ENCODE measurements around the gene CBL. TPM values are rescaled to one million over a fixed set of nuclear protein-coding genes. Genes with fewer than 3 reads are reported as not detected.

The CBL gene
- total and polyA plus RNA-seq, 2 donors, result 8.0 to 15.5 TPM

- Histone ChIP-seq H3K4me3 (ENCODE audit: low read depth, low read length) (no peak overlapping the region), H3K36me3 (ENCODE audit: insufficient read depth) (no peaks in the 10 kb centered on the region), H3K4me1 (ENCODE audit: insufficient read depth) (peaks cover 4% of the 10 kb centered on the region), H3K27ac (ENCODE audit: low read depth) (no peak overlapping the region)
- 86% methylated on average over 30 of the region's 30 CpGs for WGBS
- DNase-seq (ENCODE audit: extremely low spot score), result no peak
These were observed 129.8 kb downstream of the CBL start for GRCh38 chr11:119335655-119336543.

GRCh38 chr11:119336744-119337469 is 130.8 kb downstream of the CBL start:
- no peak overlapping the region for H3K27ac ChIP-seq (ENCODE audit: low read depth)
- no peaks in the 10 kb centered on the region for H3K36me3 ChIP-seq (ENCODE audit: insufficient read depth)
- DNase-seq (ENCODE audit: extremely low spot score), result no peak
- H3K4me3 ChIP-seq (ENCODE audit: low read depth, low read length), result no peak overlapping the region
- 77% methylated on average over 9 of the region's 9 CpGs for WGBS
- H3K4me1 ChIP-seq (ENCODE audit: insufficient read depth), result peaks cover 4% of the 10 kb centered on the region

- no peak for DNase-seq (ENCODE audit: extremely low spot score)
- WGBS, result 22% methylated on average over 9 of the region's 9 CpGs
- Histone ChIP-seq H3K27ac (ENCODE audit: low read depth) (peak overlapping the region; percentile 33), H3K4me1 (ENCODE audit: insufficient read depth) (peaks cover 4% of the 10 kb centered on the region), H3K4me3 (ENCODE audit: low read depth, low read length) (no peak overlapping the region), H3K36me3 (ENCODE audit: insufficient read depth) (no peaks in the 10 kb centered on the region)
These were observed 131.6 kb downstream of the CBL start for GRCh38 chr11:119337581-119338317.

- DNase-seq (ENCODE audit: extremely low spot score), result peak; percentile 77
- no peaks in the 10 kb centered on the region for H3K36me3 ChIP-seq (ENCODE audit: insufficient read depth)
- H3K4me1 ChIP-seq (ENCODE audit: insufficient read depth), result peaks cover 4% of the 10 kb centered on the region
- H3K4me3 ChIP-seq (ENCODE audit: low read depth, low read length), result no peak overlapping the region
- 10% methylated on average over 17 of the region's 17 CpGs for WGBS
- no peak overlapping the region for H3K27ac ChIP-seq (ENCODE audit: low read depth)
These were observed 132.3 kb downstream of the CBL start for GRCh38 chr11:119338318-119338890.

- H3K4me1 ChIP-seq (ENCODE audit: insufficient read depth), result peaks cover 4% of the 10 kb centered on the region
- DNase-seq (ENCODE audit: extremely low spot score), result no peak
- H3K36me3 ChIP-seq (ENCODE audit: insufficient read depth), result no peaks in the 10 kb centered on the region
- H3K27ac ChIP-seq (ENCODE audit: low read depth), result no peak overlapping the region
- peak overlapping the region; percentile 53 for H3K4me3 ChIP-seq (ENCODE audit: low read depth, low read length)
- 33% methylated on average over 11 of the region's 11 CpGs for WGBS
These were observed 132.9 kb downstream of the CBL start for GRCh38 chr11:119338965-119339588.

- WGBS, result 3% methylated on average over 85 of the region's 86 CpGs
- DNase-seq (ENCODE audit: extremely low spot score), result no peak
- Histone ChIP-seq H3K36me3 (ENCODE audit: insufficient read depth) (no peaks in the 10 kb centered on the region), H3K4me3 (ENCODE audit: low read depth, low read length) (peak overlapping the region; percentile 53), H3K27ac (ENCODE audit: low read depth) (peak overlapping the region; percentile 78), H3K4me1 (ENCODE audit: insufficient read depth) (peaks cover 4% of the 10 kb centered on the region)
These were observed 133.6 kb downstream of the CBL start for GRCh38 chr11:119339589-119340334.

GRCh38 chr11:119340335-119341221 is 134.4 kb downstream of the CBL start, which contains the start of gene C1QTNF5:
Gene C1QTNF5, minus strand, starts transcription at chr11:119340883. Its CDS starts 486 bp downstream, at chr11:119340397.
- Histone ChIP-seq H3K36me3 (ENCODE audit: insufficient read depth) (no peaks in the 10 kb centered on the region), H3K4me3 (ENCODE audit: low read depth, low read length) (peak within 1 kb of the TSS; percentile 53), H3K4me1 (ENCODE audit: insufficient read depth) (no peaks in the 10 kb centered on the region), H3K27ac (ENCODE audit: low read depth) (peak within 1 kb of the TSS; percentile 78)
- 3% methylated on average over 53 of the region's 53 CpGs for WGBS
- no peak for DNase-seq (ENCODE audit: extremely low spot score)

GRCh38 chr11:119341222-119342022 is 135.3 kb downstream of the CBL start:
- H3K4me1 ChIP-seq (ENCODE audit: insufficient read depth), result no peaks in the 10 kb centered on the region

GRCh38 chr11:119342023-119342300 is 135.8 kb downstream of the CBL start:
- Histone ChIP-seq H3K4me3 (ENCODE audit: low read depth, low read length) (no peak overlapping the region), H3K4me1 (ENCODE audit: insufficient read depth) (no peaks in the 10 kb centered on the region), H3K36me3 (ENCODE audit: insufficient read depth) (no peaks in the 10 kb centered on the region), H3K27ac (ENCODE audit: low read depth) (no peak overlapping the region)
- no peak for DNase-seq (ENCODE audit: extremely low spot score)
- 83% methylated on average over 7 of the region's 7 CpGs for WGBS

More at GRCh38 chr11:119341222-119342022, 135.3 kb downstream of the CBL start:
- Histone ChIP-seq H3K4me3 (ENCODE audit: low read depth, low read length) (no peak overlapping the region), H3K36me3 (ENCODE audit: insufficient read depth) (no peaks in the 10 kb centered on the region), H3K27ac (ENCODE audit: low read depth) (peak overlapping the region; percentile 38)
- WGBS, result 56% methylated on average over 16 of the region's 16 CpGs
- DNase-seq (ENCODE audit: extremely low spot score), result no peak

GRCh38 chr11:119342362-119343130 is 136.4 kb downstream of the CBL start:
- no peaks in the 10 kb centered on the region for H3K4me1 ChIP-seq (ENCODE audit: insufficient read depth)
- no peaks in the 10 kb centered on the region for H3K36me3 ChIP-seq (ENCODE audit: insufficient read depth)
- DNase-seq (ENCODE audit: extremely low spot score), result no peak
- WGBS, result 88% methylated on average over 10 of the region's 10 CpGs
- no peak overlapping the region for H3K27ac ChIP-seq (ENCODE audit: low read depth)
- H3K4me3 ChIP-seq (ENCODE audit: low read depth, low read length), result no peak overlapping the region

GRCh38 chr11:119343726-119344125 is 137.6 kb downstream of the CBL start:
- Histone ChIP-seq H3K36me3 (ENCODE audit: insufficient read depth) (no peaks in the 10 kb centered on the region), H3K27ac (ENCODE audit: low read depth) (no peak overlapping the region), H3K4me1 (ENCODE audit: insufficient read depth) (no peaks in the 10 kb centered on the region), H3K4me3 (ENCODE audit: low read depth, low read length) (no peak overlapping the region)
- DNase-seq (ENCODE audit: extremely low spot score), result no peak
- WGBS, result 83% methylated on average over 7 of the region's 7 CpGs

Measured in urinary bladder (tissue), 4 donors.